ENCODE results near the gene GBGT1.
A peak's percentile ranks its signal among the peaks of the same experiment; 100 is the strongest.

GBGT1 gene

DNA sequence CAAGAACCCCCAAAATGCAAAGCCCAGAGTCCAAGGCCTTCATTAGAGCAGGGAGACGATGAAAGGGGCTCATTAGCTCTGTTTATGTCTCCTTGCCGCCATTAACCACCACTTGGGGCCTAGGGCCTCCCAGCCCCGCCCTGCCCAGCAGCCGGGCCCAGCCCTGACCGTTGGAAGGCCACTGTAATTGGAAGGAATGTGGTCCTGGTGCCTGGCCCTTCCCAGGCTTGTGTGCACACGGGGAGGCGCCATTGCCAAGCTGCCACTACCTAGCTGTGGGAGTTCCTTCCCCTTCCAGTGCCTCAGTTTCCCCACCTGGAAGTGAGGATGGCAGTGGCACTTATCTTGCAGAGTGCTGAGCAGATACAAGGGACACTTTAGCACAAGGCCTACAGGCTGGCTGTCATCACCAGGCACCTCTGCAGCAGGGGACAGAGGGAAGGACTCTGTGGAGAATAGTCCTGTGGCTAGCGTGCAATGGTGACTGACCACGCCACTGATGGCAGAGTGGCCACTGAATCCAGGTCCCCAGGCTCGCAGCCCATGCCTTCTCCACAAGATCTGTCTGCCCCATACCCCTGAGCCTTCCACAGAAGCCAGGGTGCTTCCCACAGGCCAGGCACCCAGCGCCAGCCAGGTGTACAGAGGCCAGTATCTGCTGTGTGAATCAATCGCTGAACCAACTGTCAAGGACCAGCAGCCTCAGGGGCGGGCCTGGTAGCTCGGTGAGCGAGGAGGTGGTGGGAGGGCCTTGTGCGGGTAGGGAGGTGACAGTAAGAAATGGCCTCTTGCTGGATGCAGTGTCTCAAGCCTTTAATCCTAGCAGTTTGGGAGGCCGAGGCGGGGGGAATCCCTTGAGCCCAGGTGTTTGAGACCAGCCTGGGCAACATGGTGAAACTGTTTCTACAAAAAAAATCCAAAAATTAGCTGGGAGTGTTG is 20.8 kb downstream of the GBGT1 start:
- DNase-seq = peak; percentile 34 to 61

DNA sequence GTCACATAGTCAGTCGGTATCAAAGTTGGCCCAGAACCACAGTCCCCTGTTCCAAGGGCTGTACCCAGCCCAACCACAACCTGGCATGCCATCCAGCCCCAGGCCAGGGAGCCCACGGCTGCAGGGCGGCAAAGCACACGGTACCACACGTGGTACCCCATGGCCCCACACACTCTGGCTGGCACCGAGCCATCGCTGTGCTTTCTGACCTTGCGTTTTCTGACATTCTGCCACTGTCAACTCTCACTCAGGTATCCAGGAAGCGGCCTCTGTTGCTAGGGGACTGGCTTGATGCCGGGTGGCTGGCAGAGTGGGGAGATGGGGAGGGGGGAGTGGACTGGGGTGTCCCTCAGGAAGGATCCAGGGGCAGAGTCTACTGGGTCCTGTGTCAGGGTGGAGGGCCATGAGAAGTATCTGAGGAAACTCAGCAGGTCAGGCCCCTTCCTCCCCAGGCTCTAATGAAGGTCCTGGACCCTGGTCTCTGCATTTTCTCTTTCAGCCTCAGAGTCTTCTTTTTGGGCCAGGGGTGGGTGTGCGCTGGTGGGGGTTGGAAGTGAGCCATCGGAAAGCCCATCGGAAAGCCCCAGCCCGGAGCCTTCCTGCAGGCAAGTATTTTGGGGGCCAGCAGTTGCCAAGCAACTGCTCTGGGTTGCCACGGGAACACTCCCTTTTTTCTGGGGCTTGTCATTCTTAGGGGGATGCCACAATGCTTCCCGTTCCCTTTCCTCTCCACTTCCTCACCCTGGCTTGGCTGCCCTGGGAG is 21.7 kb downstream of the GBGT1 start:
- peak; percentile 82 to 91 for DNase-seq

DNA sequence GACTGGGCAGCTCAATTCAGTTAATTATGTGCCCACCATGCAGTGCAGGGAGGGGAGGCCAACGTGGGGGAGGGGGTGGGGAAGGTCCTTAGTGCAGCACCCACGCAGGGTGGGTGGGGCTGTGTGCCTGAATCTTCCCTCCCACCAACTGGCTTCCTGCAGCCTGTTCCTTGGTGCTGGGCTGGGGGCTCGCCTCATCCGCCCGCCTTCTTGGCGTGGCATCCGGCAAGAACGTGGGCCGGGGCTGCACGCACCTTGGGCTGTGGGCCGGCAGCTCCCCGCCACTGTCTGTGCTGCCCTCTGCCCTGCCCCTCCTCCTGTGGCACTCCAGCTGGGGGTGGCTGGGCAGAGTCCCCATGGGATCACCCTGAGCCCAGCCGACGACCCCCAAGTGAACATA is 23.1 kb downstream of the GBGT1 start:
- no peak for DNase-seq

DNA sequence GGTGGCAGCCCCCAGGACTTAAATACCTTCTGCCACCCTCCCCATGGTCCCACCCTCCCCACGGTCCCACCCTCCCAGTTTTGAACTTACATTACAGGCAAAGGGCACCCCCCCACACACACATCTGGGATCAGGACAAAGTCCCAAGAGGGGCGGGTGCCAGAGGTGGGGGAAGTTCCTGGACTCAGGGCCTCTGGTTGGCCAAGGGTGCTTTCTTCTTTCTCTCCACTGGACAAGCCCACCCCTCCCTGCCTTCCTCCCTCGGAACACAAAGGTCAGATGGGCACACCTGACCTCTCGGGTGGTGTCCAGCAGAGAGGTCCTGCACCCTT is 23.6 kb downstream of the GBGT1 start:
- DNase-seq = no peak

DNA sequence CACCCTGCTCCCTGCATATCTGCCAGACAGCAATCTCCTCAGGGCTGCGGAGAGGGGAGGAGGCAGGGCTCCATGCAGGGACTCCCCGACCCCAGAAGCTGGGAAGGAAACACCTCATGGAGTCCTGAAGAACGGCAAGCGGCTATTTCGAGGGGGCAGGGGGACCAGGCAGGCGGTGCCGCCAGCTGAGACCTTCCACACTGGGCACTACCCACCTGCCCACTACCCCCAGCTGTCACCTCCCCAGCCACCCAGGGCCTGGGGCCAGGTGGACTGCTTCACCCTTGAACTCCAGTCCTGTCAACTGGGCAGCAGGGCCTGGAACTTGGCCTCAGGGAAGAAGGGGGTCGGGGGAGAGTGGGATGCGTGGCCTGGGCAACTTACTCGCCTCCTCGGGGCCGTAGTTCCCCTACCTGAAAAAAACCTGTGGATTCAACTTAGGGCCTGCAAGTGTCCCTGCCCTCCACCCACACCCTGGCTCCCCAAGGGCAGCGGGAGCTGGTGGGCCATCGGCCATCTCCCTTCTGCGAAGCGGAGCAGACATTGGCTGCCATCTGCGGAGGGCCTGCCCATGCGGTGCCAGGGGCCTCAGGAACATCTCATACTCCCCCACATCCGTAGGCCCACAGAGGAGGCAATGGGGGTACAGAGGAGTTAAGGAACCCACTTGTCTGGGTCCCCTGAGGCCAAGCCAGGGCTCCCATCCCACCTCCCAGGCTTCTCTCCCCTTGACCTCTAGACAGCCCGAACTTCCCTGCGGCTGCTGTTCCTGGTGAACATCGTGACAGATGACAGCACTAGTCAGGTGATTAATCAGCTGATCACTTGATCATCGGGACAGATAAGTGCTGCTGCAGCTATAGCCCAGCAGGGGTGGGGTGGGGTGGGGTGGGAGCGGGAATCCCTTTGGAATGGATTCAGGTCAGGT is 24.2 kb downstream of the GBGT1 start:
- no peak for DNase-seq

DNA sequence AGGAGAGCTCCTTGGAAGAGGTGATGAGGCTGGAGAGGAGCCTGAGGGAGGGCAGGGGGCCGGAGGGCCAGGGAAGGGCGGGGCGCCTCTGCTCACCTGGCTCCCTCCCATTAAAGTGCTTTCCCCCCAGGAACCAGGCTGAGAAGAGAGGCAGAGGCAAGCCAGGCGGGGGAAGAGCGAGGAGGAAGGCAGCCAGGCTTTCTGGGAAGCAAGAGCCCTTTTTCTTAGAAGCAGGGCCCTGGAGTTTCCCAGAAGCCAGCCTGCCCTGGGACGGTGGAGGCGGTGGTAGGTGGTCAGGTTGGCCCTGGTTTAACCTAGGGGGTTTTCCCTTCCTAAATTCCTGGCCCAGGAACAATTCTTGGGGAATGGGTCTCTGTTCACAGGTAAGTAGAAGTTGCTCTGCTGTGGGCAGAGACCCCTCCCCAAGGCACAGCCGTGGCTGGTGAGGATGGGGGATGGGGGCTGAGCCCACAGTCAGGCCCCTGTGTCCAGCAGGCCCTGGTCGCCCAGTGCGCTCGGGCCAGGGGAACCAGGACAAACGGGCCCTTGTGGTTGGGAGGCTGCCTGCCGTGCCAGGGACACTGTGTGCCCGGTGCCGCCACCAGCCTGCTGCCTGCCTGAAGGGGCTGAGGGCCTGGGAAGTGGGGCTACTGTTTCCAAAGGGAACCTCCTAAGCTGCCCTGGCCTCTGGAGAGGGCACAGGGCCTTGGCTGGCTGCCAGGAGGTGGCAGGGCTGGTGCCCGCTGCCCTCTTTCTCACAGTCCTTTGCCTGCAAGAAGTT is 26.1 kb downstream of the GBGT1 start:
- peak in 1 of 2 donors; percentile 74 for DNase-seq

DNA sequence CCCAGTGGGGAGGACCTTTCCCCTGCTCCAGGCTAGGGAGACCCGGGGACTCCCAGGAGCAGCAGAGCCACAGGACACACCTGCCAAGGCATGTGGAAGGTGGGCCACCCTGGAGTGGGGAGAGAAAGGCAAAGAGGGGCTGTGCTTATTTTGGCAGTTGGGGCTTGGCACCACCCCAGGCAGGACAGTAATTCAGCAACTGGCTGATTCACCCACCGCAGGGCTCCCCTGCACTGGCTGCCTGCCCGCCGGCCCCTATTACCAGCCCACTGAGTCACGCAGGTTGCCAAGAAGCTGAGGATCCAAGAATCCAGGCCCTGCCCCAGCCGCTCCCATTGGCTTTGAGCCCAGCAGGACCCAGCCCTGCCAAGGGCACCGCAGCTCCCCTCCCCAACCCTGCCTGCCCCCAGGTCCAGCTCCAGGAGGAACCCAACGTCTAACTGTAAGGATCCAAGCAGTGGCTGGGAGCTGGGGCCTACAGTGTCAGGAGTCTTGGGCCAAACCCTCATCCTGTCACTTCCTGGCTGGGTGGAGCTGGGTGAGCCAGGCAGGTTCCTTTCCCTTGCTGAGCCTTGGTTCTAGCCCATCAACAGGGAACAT is 28.5 kb downstream of the GBGT1 start:
- DNase-seq = peak; percentile 23 to 57

DNA sequence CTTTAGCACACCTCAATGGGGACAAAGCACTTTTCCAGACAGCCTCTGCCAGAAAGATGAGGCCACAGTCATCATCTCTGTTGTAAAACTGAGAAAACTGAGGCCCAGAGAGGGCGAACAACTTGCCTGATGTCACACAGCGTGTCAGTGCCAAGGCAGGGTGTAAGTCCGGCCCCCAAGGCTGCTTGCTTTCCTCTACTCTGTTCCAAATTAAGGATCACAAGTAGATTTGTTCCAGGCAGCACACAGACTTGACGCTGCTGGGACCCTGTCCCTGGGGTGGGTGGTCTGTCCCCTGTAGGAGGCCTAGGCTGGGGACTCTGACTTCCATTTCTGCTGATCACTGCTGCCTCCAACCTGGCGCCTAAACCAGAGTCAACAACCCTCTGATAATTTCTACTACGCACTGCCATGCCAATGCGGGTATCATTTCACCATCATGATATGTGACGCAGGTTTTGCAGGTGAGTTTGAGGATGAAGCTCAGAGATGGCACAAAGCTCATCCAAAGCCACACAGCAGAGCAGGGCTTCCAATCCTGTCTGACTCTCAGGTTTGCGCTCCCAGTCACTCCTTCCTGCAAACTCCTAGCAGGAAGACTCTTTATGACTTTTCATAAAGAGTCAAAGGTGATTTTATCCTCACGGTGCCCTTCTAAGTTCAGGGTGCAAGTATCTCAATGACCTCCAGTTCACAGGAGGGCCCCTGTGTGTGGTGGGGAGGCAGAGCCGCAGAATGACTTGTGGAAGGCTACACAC is 29.1 kb downstream of the GBGT1 start:
- DNase-seq = no peak

DNA sequence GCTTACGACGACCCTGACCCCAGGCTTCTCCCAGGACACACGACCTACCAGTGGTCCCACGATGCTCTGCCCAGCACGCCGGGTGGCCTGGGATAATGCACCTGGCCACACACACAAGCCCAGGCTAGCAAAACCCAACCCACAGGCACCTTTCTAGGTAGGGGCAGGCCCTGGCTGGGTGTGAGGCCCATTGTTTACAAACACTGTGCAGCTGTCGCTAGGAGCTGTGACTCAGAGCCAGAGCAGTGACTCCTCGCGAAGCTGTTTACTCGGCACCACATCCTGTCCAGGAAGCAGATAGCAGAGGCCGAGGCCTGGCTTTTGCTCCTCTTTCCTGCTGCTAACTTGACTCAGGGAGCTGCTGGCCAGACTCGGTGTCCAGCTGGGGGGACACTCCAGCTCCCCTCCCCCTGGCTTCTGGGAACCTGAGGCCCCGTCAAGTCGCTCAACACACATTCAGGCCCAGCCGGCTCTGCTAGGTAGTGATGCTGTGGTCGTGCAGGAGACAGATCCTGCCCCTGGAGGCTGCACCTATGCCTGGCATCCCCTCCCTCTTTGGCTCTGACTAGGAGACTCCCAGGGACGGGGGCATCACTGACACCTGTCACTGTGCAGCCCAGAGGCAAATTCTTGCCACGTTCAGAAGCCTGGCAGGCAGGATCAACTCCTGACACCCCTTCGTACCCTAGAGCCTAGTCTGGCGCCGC is 29.9 kb downstream of the GBGT1 start:
- DNase-seq = peak; percentile 91 to 94

DNA sequence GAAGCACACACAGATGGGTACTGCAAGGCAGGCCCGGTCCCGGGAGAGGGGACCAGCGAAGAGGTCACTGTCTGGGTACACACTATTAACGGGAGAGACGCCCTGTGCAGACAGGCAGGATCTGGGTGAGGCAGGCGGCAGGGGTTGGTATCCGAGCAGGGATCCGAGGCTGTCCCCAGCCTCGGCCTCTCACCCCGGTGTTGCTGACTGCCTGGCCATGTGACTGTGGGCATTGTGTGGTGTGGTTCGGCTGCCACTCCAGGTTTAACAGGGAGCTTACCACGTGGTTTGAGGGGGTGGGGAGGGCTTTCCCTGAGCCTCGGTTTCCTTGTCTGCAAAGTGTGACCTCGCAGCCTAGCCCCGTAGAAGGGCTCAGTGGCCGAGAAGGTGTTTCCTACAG is 31.5 kb downstream of the GBGT1 start:
- peak in 1 of 2 donors; percentile 13 for DNase-seq

DNA sequence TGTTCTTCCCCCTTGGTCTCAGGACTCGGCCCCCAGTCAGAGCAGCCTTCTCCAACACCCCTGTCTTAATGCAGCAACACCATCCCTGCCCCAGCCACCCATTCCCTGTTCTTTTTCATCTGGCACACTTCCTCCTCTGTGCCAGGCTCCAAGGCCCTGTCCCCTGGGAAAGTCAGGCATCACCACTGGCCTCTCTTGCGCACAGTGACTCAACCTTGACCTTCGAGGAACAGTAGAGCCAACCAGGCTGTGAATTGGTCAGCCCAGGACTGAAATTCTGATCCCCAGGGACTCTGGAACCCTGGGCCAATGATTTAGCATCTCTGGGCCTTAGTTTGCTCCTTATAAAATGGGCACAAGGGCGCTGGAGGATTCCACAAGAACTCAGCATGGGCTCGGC is 32.2 kb downstream of the GBGT1 start:
- no peak for DNase-seq

DNA sequence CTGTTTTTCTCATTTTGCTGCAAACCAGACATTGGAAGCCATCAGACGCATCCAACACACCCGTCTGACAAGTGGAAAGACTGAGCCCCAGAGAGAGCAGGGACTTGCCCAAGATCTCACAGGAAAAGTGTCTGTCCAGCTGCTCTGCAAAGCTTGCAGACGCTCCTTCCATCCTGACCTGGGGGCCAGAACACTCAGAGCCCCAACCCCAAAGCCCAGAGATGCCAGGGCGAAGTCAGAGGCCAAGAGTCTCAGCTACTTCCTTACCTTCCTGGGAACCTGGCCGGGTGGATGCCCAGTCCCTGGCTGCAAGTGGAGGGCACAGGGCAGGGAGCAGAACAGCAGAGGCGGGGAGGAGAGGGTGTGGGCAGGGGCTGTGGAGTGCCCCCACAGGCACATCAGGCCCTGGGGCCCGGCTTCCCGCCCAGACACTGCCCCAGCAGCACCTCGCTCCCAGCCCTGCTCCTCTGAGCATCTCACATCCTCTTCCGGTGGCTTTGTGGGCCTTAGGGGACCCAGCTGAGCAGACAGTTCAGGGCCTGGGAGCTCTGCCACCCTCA is 32.9 kb downstream of the GBGT1 start:
- DNase-seq = peak; percentile 67 to 80

DNA sequence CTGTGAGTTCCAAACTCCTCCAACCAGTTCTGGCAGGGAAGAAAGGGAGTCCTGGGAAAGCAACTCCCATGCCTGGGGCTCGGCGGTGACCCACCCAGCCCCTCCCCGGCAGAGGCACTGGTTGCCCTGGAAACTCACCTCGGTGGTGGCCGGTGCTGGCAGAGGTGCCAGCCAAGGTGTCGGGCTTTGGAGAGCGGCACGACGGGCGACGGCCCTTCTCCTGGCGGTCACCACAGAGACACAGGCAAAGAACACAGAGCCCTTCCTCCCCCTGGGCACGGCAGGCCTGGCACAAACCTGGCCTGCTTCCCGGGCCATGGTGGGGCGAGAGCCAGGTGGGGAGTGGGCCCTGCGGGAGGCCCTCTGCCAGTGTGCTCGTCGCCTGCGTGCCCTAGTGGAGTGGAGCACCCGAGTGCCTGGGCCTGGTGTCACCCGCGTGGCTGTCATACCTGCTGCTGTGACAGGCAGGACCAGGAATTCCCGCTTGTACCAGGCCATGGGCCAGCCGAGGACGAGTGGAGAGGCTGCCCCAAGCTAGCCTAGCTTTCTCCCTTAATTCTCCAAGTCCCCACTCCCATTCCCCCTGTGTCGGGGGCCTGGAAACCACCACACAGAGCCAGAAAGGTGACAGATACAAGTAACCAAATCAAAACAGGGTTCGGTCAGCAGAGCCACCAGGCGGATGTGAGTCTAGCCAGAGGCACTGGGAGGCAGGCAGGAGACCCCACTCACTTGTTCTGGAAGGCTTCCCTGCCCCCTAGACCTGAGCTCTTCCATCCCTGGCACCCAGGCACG is 34.5 kb downstream of the GBGT1 start:
- DNase-seq = peak; percentile 52 to 58

DNA sequence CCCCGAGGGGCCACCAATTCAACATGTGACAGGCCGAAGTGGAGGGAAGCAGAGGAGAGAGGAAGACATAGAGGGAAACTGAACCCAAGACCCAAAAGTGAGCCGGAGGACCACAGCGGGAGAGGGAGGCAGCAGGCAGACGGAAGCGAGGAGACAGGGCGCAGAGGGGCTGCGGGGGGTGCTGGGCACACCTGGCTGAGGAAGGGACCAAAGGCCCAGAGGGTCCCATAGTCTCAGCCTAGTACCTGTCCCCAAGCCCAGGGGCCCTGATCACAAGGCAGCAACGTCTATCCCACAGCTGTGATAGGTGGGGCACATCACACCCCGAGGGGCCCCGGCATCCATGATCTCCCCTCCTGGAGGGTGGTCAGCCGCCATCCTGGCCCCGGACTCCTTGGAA is 35.6 kb downstream of the GBGT1 start:
- DNase-seq = no peak

DNA sequence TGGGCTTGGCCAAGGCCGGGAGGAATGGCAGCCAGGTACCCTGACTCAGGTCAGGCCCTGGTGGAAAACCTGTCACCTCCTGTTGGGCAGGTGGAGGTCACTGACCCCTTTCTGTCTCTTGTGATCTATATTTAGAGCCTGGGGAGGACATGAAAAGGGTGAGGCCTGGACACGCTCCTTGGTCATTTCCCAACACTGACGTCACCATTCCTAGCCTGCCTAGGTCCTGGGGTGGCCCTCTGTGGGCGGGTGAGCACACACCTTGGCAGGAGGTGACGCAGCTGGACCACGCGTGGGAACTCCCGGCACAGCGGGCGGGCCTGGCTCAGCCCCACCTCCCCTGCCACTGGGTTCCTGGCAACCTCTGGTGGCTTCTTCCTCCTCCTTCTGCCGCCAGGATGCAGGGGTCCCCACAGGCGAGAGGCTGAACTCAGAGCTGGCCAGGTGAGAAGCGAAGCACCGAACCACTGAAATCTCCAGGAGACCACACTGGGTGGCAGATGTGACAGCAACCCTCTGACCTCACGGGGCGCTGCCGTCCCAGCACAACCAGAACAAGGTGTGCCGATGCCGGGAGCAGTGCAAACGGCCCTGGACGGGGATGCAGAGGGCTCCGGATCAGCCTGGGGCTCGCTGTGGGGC is 36.3 kb downstream of the GBGT1 start:
- peak; percentile 85 to 89 for DNase-seq

DNA sequence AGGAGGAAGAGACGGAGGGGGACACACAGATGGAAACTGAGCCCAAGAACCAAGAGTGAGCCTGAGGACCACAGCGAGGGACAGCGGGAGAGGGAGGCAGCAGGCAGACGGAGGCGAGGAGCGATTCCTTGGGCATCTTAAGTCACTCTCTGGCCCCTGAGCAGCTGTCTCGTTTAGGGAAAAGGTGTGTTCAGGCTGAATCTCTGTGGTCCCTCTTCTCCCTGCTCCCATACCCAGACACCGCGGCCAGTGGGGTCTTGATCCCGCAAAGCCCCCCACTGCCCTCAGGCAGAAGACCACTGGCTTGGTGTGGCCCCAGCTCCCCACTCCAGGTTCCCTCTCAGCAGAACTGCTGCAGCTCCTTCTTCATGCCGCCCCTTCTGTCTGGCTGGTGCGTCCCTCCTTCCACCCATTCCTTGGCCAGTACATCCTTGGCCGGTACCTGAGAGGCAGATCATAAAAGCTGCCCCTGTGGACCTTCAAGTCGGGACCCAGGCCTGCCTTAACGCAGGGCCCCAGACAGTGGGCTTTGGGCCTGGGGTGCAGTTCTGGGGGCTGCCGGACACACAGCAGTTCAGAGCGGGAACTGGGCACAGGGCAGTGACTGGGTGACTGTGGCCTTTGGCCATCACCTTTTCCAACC is 36.9 kb downstream of the GBGT1 start:
- no peak for DNase-seq

DNA sequence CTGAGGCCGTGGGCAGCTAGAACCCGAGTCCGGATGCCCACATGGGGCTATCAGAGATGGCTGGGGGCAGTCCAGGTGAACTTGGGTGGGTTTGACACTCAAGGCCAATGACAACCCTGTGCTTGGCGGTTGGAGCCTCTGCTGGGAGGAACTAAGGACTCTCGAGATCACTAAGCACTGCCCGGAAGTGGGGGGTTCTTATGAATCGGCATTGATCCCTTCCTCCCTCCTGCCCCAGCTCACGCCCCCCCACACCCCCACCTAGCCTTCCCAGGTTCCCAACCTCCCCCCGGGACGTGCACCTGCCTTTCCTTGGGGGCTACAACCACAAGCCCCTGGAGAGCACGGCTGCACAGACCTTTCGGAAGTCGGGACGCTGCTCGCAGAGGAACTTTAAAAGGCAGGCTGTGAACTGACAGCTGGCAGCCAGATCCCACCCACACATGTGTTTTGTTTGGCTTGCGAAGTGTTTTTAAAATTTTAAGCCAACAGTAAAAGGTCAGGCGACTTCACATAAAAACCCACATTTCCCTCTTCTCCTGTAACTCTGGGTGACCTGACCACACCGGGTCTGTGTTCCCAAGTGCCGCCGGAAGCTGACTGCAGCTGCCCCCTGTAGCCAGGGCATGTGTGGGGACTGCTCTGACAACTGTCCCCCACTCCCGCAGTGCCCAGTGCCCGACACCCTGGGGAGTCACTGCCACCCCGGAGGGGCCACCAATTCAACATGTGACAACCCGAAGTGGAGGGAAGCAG is 37.6 kb downstream of the GBGT1 start:
- peak; percentile 36 to 72 for DNase-seq
